GM18505 (cell line): ENCODE results near the gene CD46.

ENCODE experiments used
- ATAC-seq: cut with Tn5 transposase; IDR thresholded peaks from one replicate; pipeline ENCODE4 v1.9.1; 2021; ENCODE audit not compliant: unreplicated experiment
- POLR2A ChIP-seq: IDR thresholded peaks from 4 replicates; pipeline ENCODE4 v1.6.1; 2011; ENCODE audit warnings: borderline replicate concordance; ENCODE audit not compliant: insufficient read depth, insufficient read length; ENCODE audit errors: extremely low read depth

CD46 gene

DNA sequence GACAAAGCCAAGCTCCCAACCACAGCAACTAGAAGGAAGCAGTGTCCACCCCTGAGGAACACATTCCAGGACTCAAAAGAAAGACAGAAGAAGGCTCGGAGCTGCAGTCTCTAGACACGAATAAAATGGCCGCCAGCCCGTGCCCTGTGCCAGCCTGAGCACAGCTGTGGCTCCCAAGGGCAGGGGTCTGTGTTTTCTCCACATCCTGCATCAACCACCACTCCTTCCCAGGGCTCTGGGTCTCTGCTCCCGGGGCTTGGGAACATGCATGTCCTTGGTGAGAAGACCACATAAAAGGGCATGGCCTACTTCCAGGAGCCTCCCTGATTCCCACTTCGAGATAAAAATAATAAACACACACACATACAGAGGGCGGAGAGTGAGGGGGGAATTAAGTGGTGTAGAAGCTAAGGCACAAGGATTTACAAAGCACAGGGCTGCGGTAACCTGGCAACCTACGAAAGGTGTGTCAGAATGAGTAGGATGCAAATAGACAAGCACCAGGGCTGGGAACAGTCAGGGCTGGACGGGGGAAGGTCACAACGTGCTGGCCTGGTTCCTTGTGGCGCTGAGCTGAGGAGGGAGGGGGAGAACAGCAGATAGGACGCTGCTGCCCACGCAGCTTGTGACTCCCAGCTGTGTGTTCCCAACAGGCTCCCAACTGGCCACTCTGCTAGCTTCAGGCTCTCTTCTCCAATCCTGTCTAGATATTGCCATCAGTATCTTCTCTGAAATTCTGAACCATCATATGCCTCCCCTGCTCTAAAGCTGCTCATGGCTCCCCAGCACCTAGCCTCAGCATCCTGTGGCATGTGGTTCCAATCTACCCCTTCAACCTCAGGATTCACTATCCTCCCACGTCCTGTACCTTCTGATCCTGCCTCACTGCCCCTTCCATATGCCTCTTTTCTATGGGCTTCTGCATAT is 86.6 kb downstream of the CD46 start:
- no peak for TF ChIP-seq POLR2A
- ATAC-seq: no peak

- TF ChIP-seq POLR2A: no peak
- ATAC-seq: no peak
Observed at GRCh38 chr1:207839083-207839413, 87.2 kb downstream of the CD46 start.

DNA sequence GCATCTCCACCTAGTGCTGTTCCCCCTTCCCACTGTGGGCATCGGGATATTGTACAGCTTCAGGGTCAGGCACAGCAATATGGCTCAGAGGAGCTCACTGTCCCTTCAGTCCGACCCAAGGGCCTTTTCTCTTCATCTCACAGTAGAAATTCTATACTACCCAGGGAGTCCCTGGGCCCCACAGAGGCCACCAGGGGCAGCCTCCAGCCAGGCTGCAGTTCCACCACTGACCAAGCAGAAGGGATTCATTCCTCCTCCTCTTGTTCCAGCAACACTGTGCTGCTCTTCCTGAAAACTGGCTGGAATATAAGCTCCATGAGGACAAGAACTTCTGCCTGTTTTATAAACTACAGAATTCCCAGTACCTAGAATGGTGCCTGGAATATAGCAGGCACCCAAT is 88.5 kb downstream of the CD46 start:
- no peak for ATAC-seq
- no peak for TF ChIP-seq POLR2A

GRCh38 chr1:207841293-207841692 is 89.4 kb downstream of the CD46 start:
- TF ChIP-seq POLR2A: no peak
- no peak for ATAC-seq

- TF ChIP-seq POLR2A: no peak
- ATAC-seq: no peak
Observed at GRCh38 chr1:207841901-207842300, 90.0 kb downstream of the CD46 start.

DNA sequence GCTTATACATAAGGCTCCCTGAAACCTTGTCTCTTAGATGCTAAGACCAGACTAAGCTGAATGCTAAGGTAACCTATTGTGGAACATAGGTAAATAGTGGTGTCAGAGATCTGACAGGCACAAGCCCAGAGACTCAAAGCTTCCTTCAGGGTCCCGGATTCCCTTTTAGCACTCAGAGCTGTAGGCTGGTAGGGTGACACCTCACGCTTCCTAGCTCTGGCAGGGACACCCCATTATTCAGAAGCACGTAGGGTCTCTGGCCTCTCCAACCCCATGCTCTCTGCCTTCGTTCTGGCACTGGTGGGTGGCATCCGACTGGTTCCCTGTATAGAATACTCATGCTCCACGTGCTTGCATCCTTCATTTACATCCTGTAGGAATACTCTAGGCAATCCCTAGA is 90.7 kb downstream of the CD46 start:
- ATAC-seq: no peak

DNA sequence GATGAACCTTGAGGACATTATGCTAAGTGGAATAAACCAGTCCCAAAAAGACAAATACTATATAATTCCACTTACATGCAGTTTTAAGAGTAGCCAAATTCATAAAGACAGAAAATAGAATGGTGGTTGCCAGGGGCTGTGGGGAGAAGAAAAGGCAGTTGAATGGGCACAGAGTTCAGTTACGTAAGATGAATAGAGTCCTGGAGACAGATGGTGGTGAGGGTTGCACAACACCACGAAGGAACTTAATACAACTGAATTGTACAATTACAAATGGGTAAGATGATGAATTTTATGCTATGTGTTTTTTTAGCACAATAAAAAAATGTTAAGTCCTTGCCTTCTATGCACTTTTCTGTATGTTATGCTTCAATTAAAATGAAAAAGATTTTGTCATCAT is 92.5 kb downstream of the CD46 start:
- no peak for TF ChIP-seq POLR2A

More for the DNA sequence above, 90.7 kb downstream of the CD46 start:
- TF ChIP-seq POLR2A: no peak

More for the DNA sequence above, 92.5 kb downstream of the CD46 start:
- no peak for ATAC-seq
